Activated T-cell treated with anti-CD3 and anti-CD28 coated beads for 1 hour (primary cell): ENCODE results near the gene PRPF19.

Source experiments
- DNase-seq: peaks from one replicate; pipeline ENCODE4 v3.0.0-alpha.2; 2020; ENCODE audit warnings: low read depth

PRPF19 gene

GRCh38 chr11:60874421-60875365 is 31.7 kb downstream of the PRPF19 start:
- DNase-seq, result no peak

GRCh38 chr11:60873533-60873932 is 32.9 kb downstream of the PRPF19 start:
- no peak for DNase-seq

- no peak for DNase-seq
Measured at GRCh38 chr11:60872961-60873524, 33.3 kb downstream of the PRPF19 start.

GRCh38 chr11:60872124-60872960 is 34.0 kb downstream of the PRPF19 start:
- DNase-seq, result no peak

GRCh38 chr11:60871378-60872061 is 34.9 kb downstream of the PRPF19 start:
- no peak for DNase-seq

- DNase-seq, result no peak
Measured at GRCh38 chr11:60870733-60871377, 35.5 kb downstream of the PRPF19 start.

- DNase-seq, result no peak
Measured at GRCh38 chr11:60870276-60870675, 36.1 kb downstream of the PRPF19 start.

- no peak for DNase-seq
Measured at GRCh38 chr11:60869451-60869825, 36.9 kb downstream of the PRPF19 start.

GRCh38 chr11:60868682-60869450 is 37.5 kb downstream of the PRPF19 start:
- DNase-seq, result no peak

GRCh38 chr11:60867871-60868681 is 38.3 kb downstream of the PRPF19 start:
- no peak for DNase-seq

GRCh38 chr11:60866911-60867870 is 39.2 kb downstream of the PRPF19 start, which contains the start of gene ZP1:
Gene ZP1, plus strand, starts transcription at chr11:60867542. Its CDS starts 20 bp downstream, at chr11:60867562.
- DNase-seq, result no peak

GRCh38 chr11:60864856-60865513 is 41.4 kb downstream of the PRPF19 start:
- no peak for DNase-seq

- DNase-seq, result no peak
Measured at GRCh38 chr11:60863550-60864521, 42.5 kb downstream of the PRPF19 start.

- no peak for DNase-seq
Measured at GRCh38 chr11:60862171-60862570, 44.2 kb downstream of the PRPF19 start.

- DNase-seq, result no peak
Measured at GRCh38 chr11:60860943-60861342, 45.4 kb downstream of the PRPF19 start.

- no peak for DNase-seq
Measured at GRCh38 chr11:60859616-60860250, 46.7 kb downstream of the PRPF19 start.
